ENCODE data around the gene MARCHF10. TPM values are rescaled to one million over a fixed set of nuclear protein-coding genes. Genes with fewer than 3 reads are reported as not detected.

The MARCHF10 gene
- total and polyA plus RNA-seq, 12 donors, result 0.04 TPM; not detected in 11

GRCh38 chr17:62725791-62726249, 82.3 kb downstream of the MARCHF10 start:
- 42 to 43% methylated on average over 5 of the region's 5 CpGs for WGBS, 2 donors
- H3K36me3 ChIP-seq, result no peaks in the 10 kb centered on the region
- no peak for TF ChIP-seq CTCF (IDR thresholded peaks at IDR 0.05)
- H3K27ac ChIP-seq, result no peak overlapping the region
- intact Hi-C loops (cut with DNase I), result no loop called here
- H3K4me3 ChIP-seq, result no peak overlapping the region
- ATAC-seq, result no peak
- DNase-seq, result no peak
- no peaks in the 10 kb centered on the region for H3K9me3 ChIP-seq
- peaks cover 0 to 30% (median 12%) of the 10 kb centered on the region in 9 donors for H3K4me1 ChIP-seq
- H3K27me3 ChIP-seq, result peaks cover 0 to 12% (median 0%) of the 10 kb centered on the region in 7 donors

- Histone ChIP-seq H3K9me3 (no peaks in the 10 kb centered on the region), H3K27ac (peak overlapping the region in 2 of 10 donors; percentile 7 to 40), H3K27me3 (peaks cover 0 to 12% (median 0%) of the 10 kb centered on the region in 7 donors), H3K4me3 (no peak overlapping the region), H3K36me3 (no peaks in the 10 kb centered on the region), H3K4me1 (peaks cover 0 to 30% (median 12%) of the 10 kb centered on the region in 9 donors)
- no peak for ATAC-seq
- DNase-seq, result no peak
- intact Hi-C loops (cut with DNase I), result loop anchor here in 1 of 10 donors (5.0 kb wide), 1 partner anchor 52 kb away; no protein-coding TSS in a partner anchor
- 44 to 46% methylated on average over 16 of the region's 16 CpGs for WGBS, 2 donors
- no peak for TF ChIP-seq CTCF (IDR thresholded peaks at IDR 0.05)
These were observed 83.5 kb downstream of the MARCHF10 start for GRCh38 chr17:62724398-62725146.

- H3K36me3 ChIP-seq, result no peaks in the 10 kb centered on the region
- ATAC-seq, result no peak
- DNase-seq, result no peak
- H3K27ac ChIP-seq, result no peak overlapping the region
- intact Hi-C loops (cut with DNase I), result loop anchor here in 1 of 10 donors (5.0 kb wide), 1 partner anchor 52 kb away; no protein-coding TSS in a partner anchor
- H3K4me1 ChIP-seq, result peaks cover 0 to 28% (median 12%) of the 10 kb centered on the region in 9 donors
- WGBS, 2 donors, result 66 to 78% methylated on average over 7 of the region's 7 CpGs
- no peak overlapping the region for H3K4me3 ChIP-seq
- no peaks in the 10 kb centered on the region for H3K9me3 ChIP-seq
- H3K27me3 ChIP-seq, result peaks cover 0 to 12% (median 0%) of the 10 kb centered on the region in 7 donors
- TF ChIP-seq CTCF (IDR thresholded peaks at IDR 0.05), result no peak
These were observed 84.3 kb downstream of the MARCHF10 start for GRCh38 chr17:62723842-62724241.

- no peak for TF ChIP-seq CTCF (IDR thresholded peaks at IDR 0.05)
These were observed 85.5 kb downstream of the MARCHF10 start for GRCh38 chr17:62722625-62723024.

More at GRCh38 chr17:62722625-62723024, 85.5 kb downstream of the MARCHF10 start:
- H3K27ac ChIP-seq, result no peak overlapping the region
- intact Hi-C loops (cut with DNase I), result loop anchor here in 1 of 10 donors (5.0 kb wide), 1 partner anchor 50 kb away; no protein-coding TSS in a partner anchor
- no peaks in the 10 kb centered on the region for H3K9me3 ChIP-seq
- no peak overlapping the region for H3K4me3 ChIP-seq
- DNase-seq (no peak), ATAC-seq (no peak)
- no peaks in the 10 kb centered on the region for H3K36me3 ChIP-seq
- WGBS, 2 donors, result 48 to 51% methylated on average over 1 of the region's 1 CpG
- H3K4me1 ChIP-seq, result peaks cover 0 to 22% (median 12%) of the 10 kb centered on the region in 9 donors
- peaks cover 0 to 12% (median 0%) of the 10 kb centered on the region in 7 donors for H3K27me3 ChIP-seq
